Head of caudate nucleus (tissue), 42 donors: Measurements from ENCODE around the gene AFF2.

Source experiments
- DNase-seq, 42 donors: peaks; one replicate each; pipeline versions ENCODE4 v3.0.0 to v3.0.0-alpha.2; 2020 to 2021; ENCODE audit warnings: mixed read lengths in 7 of 42
- intact Hi-C: fragments of 100-400 bp; cut with DNase I; formaldehyde crosslinking; loops from one replicate; pipeline ENCODE4 v1.15.0; 2022

AFF2 gene

GRCh38 chrX:148938348-148938747 is 437.9 kb downstream of the AFF2 start:
- DNase-seq = no peak
- intact Hi-C loops = no loop called here

GRCh38 chrX:148940411-148940996 is 440.1 kb downstream of the AFF2 start:
- intact Hi-C loops = no loop called here
- DNase-seq = no peak

GRCh38 chrX:148942754-148943153 is 442.3 kb downstream of the AFF2 start:
- DNase-seq = no peak
- intact Hi-C loops = no loop called here

GRCh38 chrX:148947399-148947975 is 447.1 kb downstream of the AFF2 start:
- DNase-seq = no peak
- intact Hi-C loops = no loop called here

- DNase-seq = no peak
- intact Hi-C loops = no loop called here
Measured at GRCh38 chrX:148956352-148956751, 455.9 kb downstream of the AFF2 start.

- no peak for DNase-seq
- intact Hi-C loops = no loop called here
Measured at GRCh38 chrX:148958901-148959300, 458.5 kb downstream of the AFF2 start.

GRCh38 chrX:148960060-148960459 is 459.6 kb downstream of the AFF2 start:
- intact Hi-C loops = no loop called here
- no peak for DNase-seq

GRCh38 chrX:148961985-148962384 is 461.6 kb downstream of the AFF2 start:
- DNase-seq = no peak
- intact Hi-C loops = no loop called here

- DNase-seq = no peak
- intact Hi-C loops = no loop called here
Measured at GRCh38 chrX:148976571-148977400, 476.4 kb downstream of the AFF2 start.

- no peak for DNase-seq
Measured at GRCh38 chrX:148979786-148980185, 479.4 kb downstream of the AFF2 start.

GRCh38 chrX:148984238-148984637 is 483.8 kb downstream of the AFF2 start:
- intact Hi-C loops = no loop called here
- peak in 2 of 42 donors; percentile 8 to 14 for DNase-seq

More at GRCh38 chrX:148979786-148980185, 479.4 kb downstream of the AFF2 start:
- intact Hi-C loops = no loop called here

- no peak for DNase-seq
- intact Hi-C loops = no loop called here
Measured at GRCh38 chrX:148991502-148991901, 491.1 kb downstream of the AFF2 start.

GRCh38 chrX:148995661-148996060 is 495.2 kb downstream of the AFF2 start:
- intact Hi-C loops = no loop called here
- DNase-seq = no peak

GRCh38 chrX:149002320-149002719 is 501.9 kb downstream of the AFF2 start:
- intact Hi-C loops = no loop called here
- no peak for DNase-seq

GRCh38 chrX:149003863-149004660 is 503.6 kb downstream of the AFF2 start:
- intact Hi-C loops = no loop called here
- DNase-seq = no peak

- no peak for DNase-seq
- intact Hi-C loops = no loop called here
Measured at GRCh38 chrX:149004936-149005335, 504.5 kb downstream of the AFF2 start.

GRCh38 chrX:149006235-149006634 is 505.8 kb downstream of the AFF2 start:
- intact Hi-C loops = no loop called here
- no peak for DNase-seq

- intact Hi-C loops = no loop called here
- no peak for DNase-seq
Measured at GRCh38 chrX:149007423-149007822, 507.0 kb downstream of the AFF2 start.

GRCh38 chrX:149010013-149010852 is 509.8 kb downstream of the AFF2 start:
- intact Hi-C loops = no loop called here
- no peak for DNase-seq
